ENCODE results near the gene GTF3C5.
"Not testable (repeated sequence)": the region's sequence is repeated elsewhere in the genome, so short reads cannot be mapped to it uniquely, and the experiment has no call there.

The GTF3C5 gene

DNA sequence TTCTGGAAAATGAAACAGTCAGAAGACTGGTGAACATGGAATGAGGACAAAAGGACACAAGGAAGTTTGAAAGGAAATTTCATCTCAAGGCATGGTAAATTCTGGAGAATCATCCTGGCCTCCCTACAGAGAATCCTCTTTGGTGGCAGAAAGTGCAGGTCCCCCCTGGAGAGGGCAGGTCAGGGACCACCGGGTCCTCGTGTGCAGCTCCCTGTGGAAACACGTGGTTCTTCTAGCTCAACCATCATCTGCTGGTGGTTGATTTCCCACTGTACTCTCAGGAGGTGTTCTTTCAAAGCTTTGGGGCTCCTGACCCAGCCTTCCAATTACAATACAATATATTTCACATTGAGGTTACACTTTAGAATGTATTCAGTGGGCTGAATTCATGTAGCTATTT lies 2.6 kb upstream of the GTF3C5 start:
- DNase-seq (ENCODE audit: low spot score): no peak

DNA sequence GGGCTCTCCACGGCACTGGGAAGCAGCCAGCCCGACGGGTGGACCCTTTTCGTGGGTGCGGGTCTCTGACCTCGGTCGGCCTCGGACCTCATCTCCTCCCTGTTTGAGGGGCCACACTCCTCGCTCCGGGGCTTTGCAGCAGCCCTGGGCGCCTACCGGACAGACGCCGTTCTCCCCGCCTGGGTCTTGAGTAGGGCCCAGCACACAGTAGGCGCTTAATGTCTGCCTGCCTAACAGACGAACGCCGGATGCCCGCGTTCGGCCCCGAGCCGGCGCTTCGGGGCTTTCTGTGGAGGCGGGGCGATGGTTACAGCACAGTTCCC lies 842 bp upstream of the GTF3C5 start:
- DNase-seq (ENCODE audit: low spot score): no peak

DNA sequence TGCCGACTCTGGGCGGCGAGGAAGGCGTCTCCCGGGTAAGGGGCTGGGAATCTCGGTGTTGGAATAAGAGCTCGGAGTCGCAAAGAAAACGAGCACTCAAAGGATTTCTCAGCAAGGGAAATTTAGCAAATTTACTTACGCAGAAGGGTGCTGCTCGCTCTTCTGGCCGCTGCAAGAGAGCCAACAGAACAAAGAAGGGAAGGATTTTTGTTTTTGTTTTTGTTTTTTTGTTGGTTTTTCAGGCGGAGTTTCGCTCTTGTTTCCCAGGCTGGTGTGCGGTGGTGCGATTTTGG lies 279 bp downstream of the GTF3C5 start:
- DNase-seq (ENCODE audit: low spot score): no peak

DNA sequence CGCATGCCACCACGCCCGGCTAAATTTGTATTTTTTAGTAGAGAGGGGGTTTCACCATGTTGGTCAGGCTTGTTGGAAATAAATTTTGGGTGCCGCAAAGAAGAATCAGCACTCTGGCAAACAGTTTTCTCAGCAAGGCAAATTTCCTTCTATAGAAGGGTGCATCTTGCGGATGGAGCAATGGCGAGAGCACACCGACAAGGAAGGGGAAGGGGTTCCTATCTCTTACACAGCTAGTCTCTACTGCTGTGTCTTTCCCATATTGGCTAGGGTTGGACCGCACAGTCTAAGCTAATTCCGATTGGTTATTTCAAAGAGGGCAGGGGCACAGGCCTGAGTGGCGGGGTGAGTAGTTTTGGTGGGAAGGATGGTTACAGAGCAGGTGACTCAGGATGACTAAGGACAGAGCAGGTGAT lies 707 bp downstream of the GTF3C5 start:
- DNase-seq (ENCODE audit: low spot score): no peak

DNA sequence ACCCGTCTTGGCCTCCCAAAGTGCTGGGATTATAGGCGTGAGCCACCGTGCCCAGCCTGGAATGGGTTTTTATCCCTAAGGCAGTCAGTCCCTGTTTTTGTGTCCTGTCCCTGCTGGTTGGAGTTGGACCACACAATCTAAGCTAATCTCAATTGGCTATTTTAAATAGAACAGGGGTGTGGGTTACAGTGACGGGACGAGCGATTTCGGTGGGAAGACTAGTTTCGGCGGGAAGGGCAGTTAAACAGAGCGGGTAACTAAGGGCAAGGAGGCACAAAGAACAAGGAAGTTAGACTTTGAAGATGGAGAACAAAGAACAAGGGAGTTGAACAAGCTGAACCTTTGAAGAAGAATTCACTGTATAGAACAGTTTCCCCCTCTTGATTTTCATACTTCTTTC lies 1.4 kb downstream of the GTF3C5 start:
- DNase-seq (ENCODE audit: low spot score): no peak

DNA sequence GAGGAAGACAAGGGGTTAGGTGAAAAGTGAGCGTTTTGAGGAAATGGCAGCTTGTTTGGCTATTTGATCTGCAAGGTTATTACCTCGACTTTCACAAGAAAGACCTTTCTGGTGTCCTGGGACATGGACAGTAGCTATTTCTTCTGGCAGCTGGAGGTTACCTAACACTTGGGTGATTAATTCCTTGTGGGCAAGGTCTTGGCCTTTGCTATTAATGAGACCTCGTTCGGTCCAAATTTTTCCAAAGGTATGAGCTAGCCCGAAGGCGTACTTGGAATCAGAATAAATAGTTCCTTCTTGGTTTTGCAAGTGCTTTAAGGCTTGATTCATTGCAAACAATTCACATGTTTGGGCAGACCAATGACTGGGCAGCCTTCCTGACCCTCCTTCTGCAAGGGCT lies 4.9 kb downstream of the GTF3C5 start:
- DNase-seq (ENCODE audit: low spot score): no peak

DNA sequence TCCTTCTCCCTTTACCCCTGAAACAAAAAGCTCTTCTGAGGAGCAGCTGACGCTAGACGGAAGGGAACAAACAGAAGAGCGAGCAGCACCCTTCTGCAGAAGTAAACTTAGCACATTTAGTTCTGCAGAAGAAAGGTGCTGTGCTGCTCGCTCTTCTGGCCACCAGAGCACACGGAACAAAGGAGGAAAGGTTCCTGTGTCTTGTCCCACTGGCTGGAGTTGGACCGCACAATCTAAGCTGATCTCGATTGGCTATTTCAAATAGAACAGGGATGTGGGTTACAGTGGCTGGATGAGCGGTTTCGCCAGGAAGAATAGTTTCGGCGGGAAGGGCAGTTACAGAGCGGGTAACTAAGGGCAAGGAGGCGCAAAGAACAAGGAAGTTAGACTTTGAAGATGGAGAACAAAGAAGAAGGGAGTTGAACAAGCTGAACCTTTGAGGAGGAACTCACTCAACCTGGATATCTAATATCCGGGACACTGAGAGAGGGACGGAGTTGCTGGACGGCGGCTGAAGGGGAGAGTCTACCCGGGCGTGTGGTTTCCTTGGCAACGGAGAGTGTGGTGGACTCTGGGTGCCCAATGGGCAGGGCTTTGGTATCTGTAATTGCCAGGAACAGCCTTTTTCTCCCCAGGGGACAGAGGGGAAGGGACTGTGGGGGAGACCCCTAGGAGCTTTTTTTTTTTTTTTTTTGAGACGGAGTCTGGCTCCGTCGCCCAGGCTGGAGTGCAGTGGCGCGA lies 7.1 kb downstream of the GTF3C5 start:
- no peak for DNase-seq (ENCODE audit: low spot score)

DNA sequence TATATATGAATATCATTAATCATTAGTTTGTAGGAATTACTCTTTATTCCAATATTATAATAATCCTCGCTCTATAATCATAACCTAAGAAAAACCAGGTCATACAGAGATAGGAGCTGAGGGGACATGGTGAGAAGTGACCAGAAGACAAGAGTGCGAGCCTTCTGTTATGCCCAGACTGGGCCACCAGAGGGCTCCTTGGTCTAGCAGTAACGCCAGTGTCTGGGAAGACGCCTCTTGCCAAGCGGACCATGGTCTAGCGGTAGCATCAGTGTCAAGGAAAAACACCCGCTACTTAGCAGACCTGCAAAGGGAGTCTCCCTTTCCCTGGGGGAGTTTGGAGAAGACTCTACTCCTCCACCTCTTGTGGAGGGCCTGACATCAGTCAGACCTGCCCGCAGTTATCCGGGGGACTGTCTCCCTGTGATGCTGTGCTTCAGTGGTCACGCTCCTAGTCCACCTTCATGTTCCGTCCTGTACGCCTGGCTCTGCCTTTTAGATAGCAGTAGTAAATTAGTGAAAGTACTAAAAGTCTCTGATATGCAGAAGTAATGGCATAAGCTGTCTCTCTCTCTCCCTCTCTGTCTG lies 10.2 kb downstream of the GTF3C5 start:
- not testable (repeated sequence) for DNase-seq (ENCODE audit: low spot score)

DNA sequence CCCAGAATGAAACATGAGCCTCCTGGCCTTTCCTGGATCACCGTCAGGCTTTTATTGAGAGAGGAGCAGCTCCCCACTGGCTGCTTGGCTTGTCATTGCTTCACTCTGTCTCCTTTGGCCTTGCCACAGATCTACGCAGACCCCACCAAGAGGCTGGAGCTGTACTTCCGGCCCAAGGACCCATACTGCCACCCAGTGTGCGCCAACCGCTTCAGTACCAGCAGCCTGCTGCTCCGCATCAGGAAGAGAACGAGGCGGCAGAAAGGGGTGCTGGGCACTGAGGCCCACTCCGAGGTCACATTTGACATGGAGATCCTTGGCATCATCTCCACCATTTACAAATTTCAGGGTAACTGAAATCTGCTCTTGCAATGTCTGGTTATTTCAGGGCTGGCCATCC lies 11.2 kb downstream of the GTF3C5 start:
- no peak for DNase-seq (ENCODE audit: low spot score)

DNA sequence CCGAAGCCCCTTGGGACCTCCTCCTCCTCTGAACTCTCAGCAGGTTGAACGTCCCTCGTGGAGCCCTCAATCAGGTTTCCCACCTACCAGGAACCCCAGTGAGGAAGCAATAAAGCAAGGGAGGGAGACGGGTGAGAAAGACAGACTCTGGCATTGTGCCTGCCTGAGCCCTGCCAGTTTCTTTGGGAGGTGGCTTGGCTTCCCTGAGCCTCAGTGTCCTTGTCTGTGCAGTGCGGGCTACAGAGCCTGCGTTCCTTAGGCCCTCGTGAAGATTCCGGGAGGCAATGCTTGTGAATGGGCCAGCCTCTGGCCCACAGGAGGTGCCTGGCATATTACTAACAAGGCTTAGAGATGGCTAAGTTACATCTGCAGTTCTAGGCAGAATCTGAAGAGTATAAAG lies 11.9 kb downstream of the GTF3C5 start:
- DNase-seq (ENCODE audit: low spot score): no peak

DNA sequence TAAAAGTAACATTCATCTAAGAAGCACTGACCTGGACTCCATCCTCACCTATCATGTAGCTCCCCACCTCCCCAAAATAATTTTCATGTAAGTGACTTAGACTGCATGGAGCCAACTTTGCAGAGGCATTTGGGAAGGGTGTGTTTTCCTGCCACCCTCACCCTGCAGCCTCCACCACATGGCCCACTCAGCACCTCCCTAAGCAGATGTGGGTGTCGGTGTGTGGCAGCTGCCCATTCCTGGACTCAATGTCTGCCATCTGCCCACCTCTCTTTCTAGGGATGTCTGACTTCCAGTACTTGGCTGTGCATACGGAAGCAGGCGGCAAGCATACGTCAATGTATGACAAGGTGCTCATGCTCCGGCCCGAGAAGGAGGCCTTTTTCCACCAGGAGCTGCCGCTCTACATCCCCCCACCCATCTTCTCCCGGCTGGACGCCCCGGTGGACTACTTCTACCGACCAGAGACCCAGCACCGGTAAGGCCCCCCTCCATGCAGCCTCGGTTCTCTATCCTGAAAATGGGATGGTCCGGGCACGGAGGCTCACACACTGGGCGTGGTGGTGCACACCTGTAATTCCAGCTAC lies 12.7 kb downstream of the GTF3C5 start:
- no peak for DNase-seq (ENCODE audit: low spot score)

DNA sequence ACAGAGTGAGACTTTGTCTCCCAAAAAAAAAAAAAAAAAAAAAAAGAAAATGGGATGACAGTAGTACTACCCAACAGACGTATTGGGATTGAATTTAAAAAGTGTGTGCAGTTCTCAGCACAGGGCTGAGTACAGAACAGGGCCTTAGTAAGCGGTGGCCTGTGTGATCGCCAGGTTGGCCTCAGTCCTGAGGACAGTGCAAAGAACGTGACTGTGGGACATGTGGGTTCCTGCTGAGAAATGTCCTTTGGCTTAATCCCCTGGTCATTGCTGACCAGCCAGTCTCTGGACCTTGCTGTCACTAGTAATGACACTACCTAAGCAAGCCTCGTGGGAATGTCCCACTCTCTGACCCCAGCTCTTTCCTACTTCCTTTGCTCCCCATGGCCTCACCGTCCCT lies 13.3 kb downstream of the GTF3C5 start:
- no peak for DNase-seq (ENCODE audit: low spot score)

DNA sequence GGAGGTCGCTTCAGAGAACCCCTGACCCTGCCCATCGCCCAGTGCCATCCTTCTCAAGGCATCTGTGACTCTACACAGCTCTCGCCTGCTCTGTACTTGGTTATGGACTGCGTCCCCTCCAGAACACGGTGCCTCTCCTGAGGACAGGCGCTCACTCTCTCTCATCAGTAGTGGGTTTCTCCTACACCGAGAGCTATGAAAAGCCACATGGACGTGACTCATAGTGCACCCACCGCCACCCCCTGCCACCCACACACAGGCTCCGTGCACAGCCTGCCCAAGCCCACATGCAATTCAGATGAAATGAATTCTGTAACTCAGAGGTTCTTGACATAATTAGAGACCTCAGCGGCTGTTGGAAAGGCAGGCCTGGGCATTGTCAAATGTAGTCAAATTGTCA lies 13.9 kb downstream of the GTF3C5 start:
- DNase-seq (ENCODE audit: low spot score): no peak

DNA sequence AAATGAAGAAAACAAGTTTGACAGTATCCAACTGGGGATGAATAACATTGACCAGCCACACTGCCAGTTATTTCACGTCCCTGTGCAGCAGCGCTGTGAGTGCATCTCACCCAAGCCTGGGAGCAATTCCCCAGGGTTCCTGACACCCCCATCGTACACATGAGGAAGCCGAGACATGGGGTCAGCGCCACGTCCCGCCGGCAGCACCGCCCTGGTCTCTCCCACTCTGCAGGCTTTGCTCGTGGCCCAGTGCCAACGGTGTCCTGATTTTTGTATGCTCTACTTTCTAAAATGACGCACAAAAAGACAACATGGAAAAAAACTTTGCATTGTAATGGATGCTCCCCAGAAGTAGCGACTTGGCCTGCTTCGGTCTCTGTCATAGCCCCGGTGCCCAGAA lies 14.3 kb downstream of the GTF3C5 start:
- DNase-seq (ENCODE audit: low spot score): no peak

DNA sequence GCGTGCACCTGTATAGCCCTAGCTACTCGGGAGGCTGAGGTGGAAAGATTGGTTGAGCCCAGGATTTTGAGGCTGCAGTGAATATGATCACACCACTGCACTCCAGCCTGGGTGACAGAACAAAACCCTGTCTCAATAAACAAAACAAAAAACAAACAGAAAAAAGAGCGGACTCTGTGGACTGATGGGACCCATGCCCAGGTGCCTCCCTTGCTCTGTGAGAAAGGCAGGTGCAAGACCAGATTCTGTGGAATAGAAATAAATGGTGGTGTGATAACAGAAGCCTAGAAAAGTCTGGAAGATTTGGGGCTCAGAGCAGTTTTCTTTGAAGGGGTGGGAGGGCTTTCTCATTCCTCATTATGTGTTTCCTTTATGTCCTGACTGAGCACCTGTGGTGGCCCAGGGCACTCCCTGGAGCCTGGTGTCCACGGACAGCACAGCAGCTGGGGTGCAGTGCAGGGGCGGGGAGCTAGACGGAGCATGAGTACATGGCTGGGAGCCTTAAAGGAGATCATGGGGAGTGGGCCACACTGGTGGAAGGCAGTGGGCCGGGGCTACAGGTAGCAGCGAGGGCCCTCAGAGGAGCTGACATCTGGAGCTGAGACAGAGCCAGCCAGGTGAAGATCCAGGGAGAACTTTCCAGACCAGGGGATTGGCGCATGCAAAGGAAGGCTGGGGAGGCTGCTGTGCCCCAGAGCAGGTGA lies 15.6 kb downstream of the GTF3C5 start:
- no peak for DNase-seq (ENCODE audit: low spot score)

DNA sequence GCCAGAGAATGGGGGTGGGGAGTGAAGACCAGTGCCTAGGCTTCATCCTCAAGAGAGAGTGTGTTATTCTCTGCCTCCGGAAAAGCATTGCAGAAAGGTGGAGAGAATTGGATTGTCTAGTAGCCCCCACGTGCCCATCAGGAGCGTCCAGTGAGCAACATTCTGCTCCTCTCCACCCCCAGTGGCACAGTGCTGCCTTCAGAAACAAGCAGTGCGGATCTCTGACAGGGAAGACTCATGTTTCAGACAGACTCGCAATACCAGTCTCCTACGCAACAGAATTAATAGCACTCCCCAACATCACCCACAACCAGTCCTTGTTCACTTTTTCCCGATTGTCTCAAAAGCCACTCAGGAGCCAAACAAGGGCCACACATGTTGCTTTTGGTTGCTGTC lies 16.1 kb downstream of the GTF3C5 start:
- no peak for DNase-seq (ENCODE audit: low spot score)

DNA sequence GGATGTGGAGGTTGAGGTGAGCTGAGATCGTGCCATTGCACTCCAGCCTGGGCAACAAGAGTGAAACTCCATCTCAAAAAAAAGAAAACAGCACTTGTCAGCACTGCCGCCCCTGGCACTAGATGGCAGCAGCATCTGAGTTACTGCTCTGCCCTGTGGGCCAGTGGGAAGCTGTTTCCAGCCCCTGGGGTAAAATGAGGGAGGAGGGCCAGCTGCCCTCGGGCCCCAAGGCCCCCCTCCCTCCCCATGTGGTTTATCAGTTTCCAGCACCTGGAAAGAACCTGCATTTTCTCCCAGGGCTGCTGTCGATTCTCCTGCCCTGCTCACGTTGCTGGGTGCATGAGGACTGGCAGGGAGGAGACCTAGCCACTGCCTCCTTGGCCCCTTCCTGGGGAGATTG lies 17.8 kb downstream of the GTF3C5 start:
- DNase-seq (ENCODE audit: low spot score): no peak

DNA sequence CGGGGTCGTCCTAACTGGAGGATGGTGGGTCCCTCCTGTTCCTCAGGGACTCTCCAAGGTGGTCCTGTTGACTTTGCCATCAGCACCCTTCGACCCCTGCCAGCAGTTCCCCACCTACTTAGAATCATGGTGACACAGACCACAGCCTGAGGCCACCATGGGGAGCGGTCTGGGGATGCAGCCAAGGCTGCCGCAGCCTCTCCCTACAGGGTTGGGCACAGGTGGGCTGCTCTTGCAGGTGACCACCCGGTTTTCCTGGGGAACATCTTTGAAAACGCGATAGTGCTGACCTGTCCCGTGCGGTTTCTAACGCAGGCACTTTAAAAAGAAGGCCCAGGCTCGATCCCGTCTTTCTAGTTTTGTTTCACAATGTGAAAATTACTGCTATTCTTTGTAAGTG lies 18.2 kb downstream of the GTF3C5 start:
- no peak for DNase-seq (ENCODE audit: low spot score)

DNA sequence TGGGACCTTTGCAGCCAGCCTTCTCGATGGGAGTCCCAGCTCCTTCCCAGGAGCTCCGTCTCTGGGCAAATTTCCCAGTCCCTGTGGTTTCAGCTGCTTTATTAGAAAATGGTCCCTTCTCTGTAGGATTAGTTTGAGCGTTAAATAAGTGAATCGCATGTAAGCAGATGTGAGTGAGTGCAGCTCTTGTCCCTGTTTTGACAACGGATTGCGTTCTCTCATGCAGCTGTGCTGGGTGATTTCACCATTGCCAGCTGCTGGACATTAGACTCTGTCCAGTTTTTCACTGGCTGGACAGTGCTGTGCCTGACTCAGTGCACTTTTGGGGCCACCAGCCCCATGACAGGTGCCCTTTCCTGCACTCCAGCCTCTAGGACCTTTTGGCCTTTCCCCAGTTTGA lies 19.3 kb downstream of the GTF3C5 start:
- no peak for DNase-seq (ENCODE audit: low spot score)

DNA sequence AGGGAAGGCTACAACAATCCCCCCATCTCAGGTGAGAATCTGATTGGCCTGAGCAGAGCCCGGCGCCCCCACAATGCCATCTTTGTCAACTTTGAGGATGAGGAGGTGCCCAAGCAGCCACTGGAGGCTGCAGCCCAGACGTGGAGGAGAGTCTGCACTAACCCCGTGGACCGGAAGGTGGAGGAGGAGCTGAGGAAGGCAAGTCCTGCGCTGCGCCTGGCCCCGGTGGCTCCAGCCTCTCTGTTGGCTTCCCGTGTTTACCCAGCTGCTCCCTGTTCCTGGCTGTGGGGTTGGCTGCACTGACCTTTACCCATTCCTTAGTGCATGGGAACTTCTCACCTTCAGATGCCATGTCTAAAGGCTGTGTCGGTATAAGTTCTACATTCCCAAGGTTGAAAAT lies 20.0 kb downstream of the GTF3C5 start:
- DNase-seq (ENCODE audit: low spot score): no peak

DNA sequence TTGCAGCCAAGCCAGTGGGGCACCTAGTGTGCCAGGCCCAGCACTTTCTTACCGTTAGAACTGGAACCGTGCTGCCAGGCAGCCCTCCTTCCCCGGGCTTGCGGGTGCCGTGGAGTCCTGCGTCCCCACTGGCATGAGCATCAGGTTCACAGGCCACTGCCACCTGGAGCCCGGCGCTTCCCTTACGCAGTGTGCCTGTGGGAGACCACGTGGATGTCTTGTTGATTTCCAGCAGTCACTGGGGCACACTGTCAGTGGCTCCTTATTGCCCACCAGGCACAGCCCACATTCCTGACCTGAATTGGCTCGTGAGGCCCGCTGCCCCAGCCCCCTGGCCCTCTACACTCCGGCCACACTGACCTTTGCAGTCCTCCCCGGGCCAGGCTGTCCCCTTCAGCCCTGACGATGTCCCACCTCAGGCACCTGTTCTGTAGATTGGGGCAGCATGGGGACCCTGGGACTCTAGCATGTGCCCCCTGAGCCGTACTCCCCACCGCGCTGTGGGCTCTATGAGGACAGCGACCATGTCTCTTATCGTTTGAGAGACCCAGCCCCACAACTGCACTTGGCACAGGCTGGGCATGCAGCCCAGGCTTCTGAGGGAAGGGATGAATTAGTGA lies 20.6 kb downstream of the GTF3C5 start:
- DNase-seq (ENCODE audit: low spot score): no peak

DNA sequence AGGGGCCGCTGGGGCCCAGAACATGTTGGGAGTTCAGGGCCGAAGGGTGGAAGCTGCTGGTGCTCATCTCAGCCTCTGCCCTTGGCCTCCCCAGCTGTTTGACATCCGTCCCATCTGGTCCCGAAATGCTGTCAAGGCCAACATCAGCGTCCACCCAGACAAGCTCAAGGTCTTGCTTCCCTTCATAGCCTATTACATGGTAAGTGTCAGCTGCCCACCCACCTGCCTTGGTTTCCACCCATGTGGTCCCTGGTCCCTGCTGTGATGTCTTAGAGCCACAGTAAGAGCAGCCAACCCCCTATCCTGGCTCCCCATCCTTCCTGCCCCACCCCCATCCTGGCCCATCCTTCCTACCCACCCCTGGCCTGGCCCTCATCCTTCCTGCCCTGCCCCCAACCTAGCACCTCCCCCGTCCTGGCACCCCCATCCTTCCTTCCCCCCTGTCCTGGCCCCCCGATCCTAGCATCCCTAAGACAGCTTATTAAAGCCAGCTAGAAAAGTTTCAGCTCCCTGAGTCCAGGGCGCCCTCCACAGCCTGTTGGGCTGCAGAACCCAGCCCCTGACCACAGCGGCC lies 21.3 kb downstream of the GTF3C5 start:
- no peak for DNase-seq (ENCODE audit: low spot score)

Data from left forelimb (tissue), 1 donor.